K562 (cell line): Measurements from ENCODE around the gene MKNK1. TPM values are rescaled to one million over a fixed set of nuclear protein-coding genes. Genes with fewer than 3 reads are reported as not detected.

Source experiments
- CBX3 ChIP-seq, 2 experiments: IDR thresholded peaks; 1 replicate in 1 of 2; 2 replicates in 1 of 2; pipeline ENCODE4 v1.6.1; 2012; ENCODE audit warnings: inconsistent platforms in 2 of 2, low read length in 2 of 2, borderline replicate concordance in 1 of 2, control low read depth in 1 of 2
- CCNT2 ChIP-seq: IDR thresholded peaks from 2 replicates; pipeline ENCODE4 v1.6.1; 2011; ENCODE audit warnings: borderline replicate concordance, low read depth, mild to moderate bottlenecking, moderate library complexity, mixed read lengths, low read length; ENCODE audit not compliant: insufficient read length; ENCODE audit errors: extremely low read depth
- FOXA1 ChIP-seq: fragments of 450-650 bp; IDR thresholded peaks from 2 replicates; pipeline ENCODE4 v1.6.1; 2016; ENCODE audit warnings: mild to moderate bottlenecking, borderline replicate concordance
- MECOM ChIP-seq: fragments of 250-450 bp; sonication (Bioruptor Pico); IDR thresholded peaks from 2 replicates; pipeline ENCODE4 v1.8.0; 2022; ENCODE audit warnings: inconsistent platforms
- MYBL2 ChIP-seq, 2 experiments: fragments of 450-650 bp in 1 of 2; sonication (generic) in 1 of 2; formaldehyde crosslinking in 1 of 2; IDR thresholded peaks; 2 replicates each; pipeline versions ENCODE4 v1.6.1 to v1.8.1; 2017 to 2022; ENCODE audit warnings: borderline replicate concordance in 1 of 2, inconsistent platforms in 1 of 2, low read depth in 1 of 2, mild to moderate bottlenecking in 1 of 2, missing genetic modification reagents in 1 of 2, moderate library complexity in 1 of 2
- PCBP2 ChIP-seq: fragments of 200-400 bp; formaldehyde crosslinking; IDR thresholded peaks from 2 replicates; pipeline ENCODE4 v1.6.1; 2018; ENCODE audit warnings: low read length, low read depth, mild to moderate bottlenecking, moderate library complexity; ENCODE audit not compliant: poor library complexity, severe bottlenecking
- PRPF4 ChIP-seq: fragments of 200-400 bp; formaldehyde crosslinking; IDR thresholded peaks from one replicate; pipeline ENCODE4 v1.6.1; 2017; ENCODE audit warnings: low read length, low read depth, mild to moderate bottlenecking; ENCODE audit not compliant: insufficient read depth, poor library complexity, severe bottlenecking
- REST ChIP-seq, 2 experiments: fragments of 450-650 bp; formaldehyde crosslinking in 1 of 2; IDR thresholded peaks; 2 replicates each; pipeline versions ENCODE4 v1.4.0 to v1.6.1; 2014 to 2020; ENCODE audit warnings: mild to moderate bottlenecking in 2 of 2, borderline replicate concordance in 1 of 2, low read depth in 1 of 2
- RNF2 ChIP-seq: sonication (generic); IDR thresholded peaks from 2 replicates; pipeline ENCODE4 v1.6.1; 2016
- SMARCC2 ChIP-seq: fragments of 450-650 bp; IDR thresholded peaks from 2 replicates; pipeline ENCODE4 v1.6.1; 2017; ENCODE audit warnings: antibody characterized with exemption, moderate library complexity, mild to moderate bottlenecking, low read depth
- SNRNP70 ChIP-seq: fragments of 200-400 bp; formaldehyde crosslinking; optimal IDR thresholded peaks from 2 replicates; pipeline ENCODE3; 2017; ENCODE audit warnings: low read depth, low read length
- SRSF9 ChIP-seq: fragments of 200-400 bp; formaldehyde crosslinking; IDR thresholded peaks from 2 replicates; pipeline ENCODE4 v1.6.1; 2017; ENCODE audit warnings: low read depth, low read length, borderline replicate concordance
- ZNF239 ChIP-seq: fragments of 250-450 bp; sonication (Bioruptor Pico); IDR thresholded peaks from 2 replicates; pipeline ENCODE4 v1.4.0; 2020; ENCODE audit warnings: mild to moderate bottlenecking
- polyA plus RNA-seq, 8 experiments: library from polyadenylated mRNA; depleted of rRNA in 4 of 8; stranded (reverse) in 5 of 8; unstranded in 3 of 8; fragments of >200 nt; fragmentation: Nextera tagmentation in 2 of 8; fragmentation: Illumina TruSeq in 1 of 8; extraction: Ambion mirVana in 2 of 8; extraction: Trizol in 1 of 8; gene quantifications; 2 replicates each; pipeline versions ENCODE4 v1.2.1 to v1.2.3, GENCODE V29; 2011 to 2014; ENCODE audit warnings: inconsistent platforms in 1 of 8, missing spikeins in 1 of 8
- total RNA-seq, 7 experiments: library from RNA; depleted of rRNA in 6 of 7; stranded (reverse); fragments of >200 nt in 6 of 7; fragmentation: Illumina TruSeq in 2 of 7; extraction: Trizol in 2 of 7; gene quantifications; 2 replicates each; pipeline versions ENCODE4 v1.2.1 to v1.2.3, GENCODE V29; 2011 to 2021; ENCODE audit warnings: low replicate concordance in 1 of 7

The MKNK1 gene
- total and polyA plus RNA-seq, 9 of the 15 experiments (the other 6 are each of a cell fraction or from before 2014, with no cell fraction given) = 27.7 to 51.3 (median 43.7) TPM

GRCh38 chr1:46544561-46545240 lies 59.4 kb downstream of the MKNK1 start (continued):
- TF ChIP-seq CBX3 (IDR thresholded peaks at IDR 0.05; ENCODE audit: borderline replicate concordance in 1 of 2, low read length in 2 of 2) (peak in 1 of 2 experiments; percentile 54; a peak in 1 of 3 replicates), SRSF9 (no peak), MECOM (CRISPR knock-in tag) (0 out of 2 replicates have a peak, but pooled peaks have one; percentile 34), FOXA1 (no peak), SMARCC2 (peak; percentile 93), RNF2 (peak; percentile 89; the same call in 1 of the 2 replicates), PCBP2 (no peak), REST (IDR thresholded peaks at IDR 0.05; ENCODE audit: borderline replicate concordance) (peak; percentile 42; the same call in 1 of the 2 replicates), REST (CRISPR knock-in tag; IDR thresholded peaks at IDR 0.05; ENCODE audit: low read depth) (peak; percentile 36), ZNF239 (CRISPR knock-in tag) (0 out of 2 replicates have a peak, but pooled peaks have one; percentile 23), CCNT2 (peak; percentile 93), SNRNP70 (no peak), MYBL2 (IDR thresholded peaks at IDR 0.05; ENCODE audit: low read depth) (no peak), MYBL2 (CRISPR knock-in tag; IDR thresholded peaks at IDR 0.05; ENCODE audit: borderline replicate concordance) (no peak), PRPF4 (no peak)
